ENCODE results near the gene RAD51. TPM values are rescaled to one million over a fixed set of nuclear protein-coding genes. Genes with fewer than 3 reads are reported as not detected.

The RAD51 gene
- total and polyA plus RNA-seq, 9 of the 15 experiments (the other 6 are each of a cell fraction or from before 2014, with no cell fraction given) = 16.0 to 63.8 (median 34.6) TPM

DNA sequence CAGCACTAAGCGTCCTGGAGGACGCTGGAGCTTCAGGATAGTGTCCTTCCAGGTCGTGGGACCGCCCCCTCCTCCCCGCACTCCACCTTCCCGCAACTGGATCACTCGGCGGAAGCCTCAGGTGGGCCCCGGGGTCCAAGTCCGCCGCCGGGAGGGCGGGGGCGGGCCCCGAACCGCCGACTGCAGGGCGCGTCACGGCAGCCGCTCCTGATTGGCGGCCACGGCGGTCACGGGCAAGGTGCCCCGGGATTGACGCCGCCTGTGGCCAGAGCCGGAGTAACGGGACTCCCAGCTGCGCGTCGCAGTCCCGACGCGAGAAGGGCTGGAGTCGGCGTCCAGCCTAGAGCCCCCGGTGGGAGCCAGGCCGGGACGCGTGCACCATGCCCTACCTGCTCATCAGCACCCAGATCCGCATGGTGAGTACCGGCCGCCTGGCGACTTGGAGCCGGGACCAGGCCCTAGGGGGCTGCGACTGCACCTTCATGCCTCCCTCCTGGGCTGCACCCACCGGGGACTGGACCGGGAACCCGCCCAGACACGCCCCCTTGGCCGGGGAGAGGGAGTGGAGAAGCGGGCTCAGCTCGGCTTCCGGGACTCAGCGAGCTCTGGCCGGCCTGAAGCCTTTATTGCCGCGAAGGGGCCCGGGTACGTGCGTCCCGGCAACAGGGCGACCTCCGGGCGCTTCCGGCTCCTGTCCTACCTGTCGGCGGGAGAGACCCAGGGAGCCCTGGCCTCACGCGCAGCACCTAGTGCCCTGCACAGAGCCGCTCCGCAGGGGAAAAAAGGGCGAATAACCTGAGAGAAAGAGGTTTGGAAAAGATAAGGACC is 69.0 kb downstream of the RAD51 start, which contains the start of gene GCHFR (continued):
- TF ChIP-seq, protein P1, sequence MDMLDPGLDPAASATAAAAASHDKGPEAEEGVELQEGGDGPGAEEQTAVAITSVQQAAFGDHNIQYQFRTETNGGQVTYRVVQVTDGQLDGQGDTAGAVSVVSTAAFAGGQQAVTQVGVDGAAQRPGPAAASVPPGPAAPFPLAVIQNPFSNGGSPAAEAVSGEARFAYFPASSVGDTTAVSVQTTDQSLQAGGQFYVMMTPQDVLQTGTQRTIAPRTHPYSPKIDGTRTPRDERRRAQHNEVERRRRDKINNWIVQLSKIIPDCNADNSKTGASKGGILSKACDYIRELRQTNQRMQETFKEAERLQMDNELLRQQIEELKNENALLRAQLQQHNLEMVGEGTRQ (CRISPR knock-in tag; IDR thresholded peaks at IDR 0.05) = peak; percentile 67
- TF ChIP-seq, protein P2, sequence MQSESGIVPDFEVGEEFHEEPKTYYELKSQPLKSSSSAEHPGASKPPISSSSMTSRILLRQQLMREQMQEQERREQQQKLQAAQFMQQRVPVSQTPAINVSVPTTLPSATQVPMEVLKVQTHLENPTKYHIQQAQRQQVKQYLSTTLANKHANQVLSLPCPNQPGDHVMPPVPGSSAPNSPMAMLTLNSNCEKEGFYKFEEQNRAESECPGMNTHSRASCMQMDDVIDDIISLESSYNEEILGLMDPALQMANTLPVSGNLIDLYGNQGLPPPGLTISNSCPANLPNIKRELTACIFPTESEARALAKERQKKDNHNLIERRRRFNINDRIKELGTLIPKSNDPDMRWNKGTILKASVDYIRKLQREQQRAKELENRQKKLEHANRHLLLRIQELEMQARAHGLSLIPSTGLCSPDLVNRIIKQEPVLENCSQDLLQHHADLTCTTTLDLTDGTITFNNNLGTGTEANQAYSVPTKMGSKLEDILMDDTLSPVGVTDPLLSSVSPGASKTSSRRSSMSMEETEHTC (IDR thresholded peaks at IDR 0.05) = peak; percentile 37; the same call in 1 of the 2 replicates
- TF ChIP-seq KLF13 (tag; IDR thresholded peaks at IDR 0.05; ENCODE audit: borderline replicate concordance, low read depth) = peak; percentile 87
- TF ChIP-seq, protein P3, sequence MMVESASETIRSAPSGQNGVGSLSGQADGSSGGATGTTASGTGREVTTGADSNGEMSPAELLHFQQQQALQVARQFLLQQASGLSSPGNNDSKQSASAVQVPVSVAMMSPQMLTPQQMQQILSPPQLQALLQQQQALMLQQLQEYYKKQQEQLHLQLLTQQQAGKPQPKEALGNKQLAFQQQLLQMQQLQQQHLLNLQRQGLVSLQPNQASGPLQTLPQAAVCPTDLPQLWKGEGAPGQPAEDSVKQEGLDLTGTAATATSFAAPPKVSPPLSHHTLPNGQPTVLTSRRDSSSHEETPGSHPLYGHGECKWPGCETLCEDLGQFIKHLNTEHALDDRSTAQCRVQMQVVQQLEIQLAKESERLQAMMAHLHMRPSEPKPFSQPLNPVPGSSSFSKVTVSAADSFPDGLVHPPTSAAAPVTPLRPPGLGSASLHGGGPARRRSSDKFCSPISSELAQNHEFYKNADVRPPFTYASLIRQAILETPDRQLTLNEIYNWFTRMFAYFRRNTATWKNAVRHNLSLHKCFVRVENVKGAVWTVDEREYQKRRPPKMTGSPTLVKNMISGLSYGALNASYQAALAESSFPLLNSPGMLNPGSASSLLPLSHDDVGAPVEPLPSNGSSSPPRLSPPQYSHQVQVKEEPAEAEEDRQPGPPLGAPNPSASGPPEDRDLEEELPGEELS (CRISPR knock-in tag; IDR thresholded peaks at IDR 0.05; ENCODE audit: borderline replicate concordance) = no peak
- peak; percentile 78 for TF ChIP-seq HMGN3 (IDR thresholded peaks at IDR 0.05; ENCODE audit: borderline replicate concordance, extremely low read depth, insufficient read length, low read depth, low read length)
- TF ChIP-seq ETV1 (tag; conservative IDR thresholded peaks at IDR 0.05; ENCODE audit: low read depth) = no peak
- TF ChIP-seq CXXC5 (CRISPR knock-in tag; IDR thresholded peaks at IDR 0.05) = peak; percentile 67
- 0 out of 2 replicates have a peak, but pooled peaks have one; percentile 14 for TF ChIP-seq POLR2AphosphoS5 (IDR thresholded peaks at IDR 0.05; ENCODE audit: control insufficient read depth, insufficient read depth, low read depth, low read length)
- no peak for TF ChIP-seq XRCC3 (IDR thresholded peaks at IDR 0.05)
- no peak for TF ChIP-seq ELK1 (CRISPR knock-in tag; IDR thresholded peaks at IDR 0.05)
- TF ChIP-seq, protein P4, sequence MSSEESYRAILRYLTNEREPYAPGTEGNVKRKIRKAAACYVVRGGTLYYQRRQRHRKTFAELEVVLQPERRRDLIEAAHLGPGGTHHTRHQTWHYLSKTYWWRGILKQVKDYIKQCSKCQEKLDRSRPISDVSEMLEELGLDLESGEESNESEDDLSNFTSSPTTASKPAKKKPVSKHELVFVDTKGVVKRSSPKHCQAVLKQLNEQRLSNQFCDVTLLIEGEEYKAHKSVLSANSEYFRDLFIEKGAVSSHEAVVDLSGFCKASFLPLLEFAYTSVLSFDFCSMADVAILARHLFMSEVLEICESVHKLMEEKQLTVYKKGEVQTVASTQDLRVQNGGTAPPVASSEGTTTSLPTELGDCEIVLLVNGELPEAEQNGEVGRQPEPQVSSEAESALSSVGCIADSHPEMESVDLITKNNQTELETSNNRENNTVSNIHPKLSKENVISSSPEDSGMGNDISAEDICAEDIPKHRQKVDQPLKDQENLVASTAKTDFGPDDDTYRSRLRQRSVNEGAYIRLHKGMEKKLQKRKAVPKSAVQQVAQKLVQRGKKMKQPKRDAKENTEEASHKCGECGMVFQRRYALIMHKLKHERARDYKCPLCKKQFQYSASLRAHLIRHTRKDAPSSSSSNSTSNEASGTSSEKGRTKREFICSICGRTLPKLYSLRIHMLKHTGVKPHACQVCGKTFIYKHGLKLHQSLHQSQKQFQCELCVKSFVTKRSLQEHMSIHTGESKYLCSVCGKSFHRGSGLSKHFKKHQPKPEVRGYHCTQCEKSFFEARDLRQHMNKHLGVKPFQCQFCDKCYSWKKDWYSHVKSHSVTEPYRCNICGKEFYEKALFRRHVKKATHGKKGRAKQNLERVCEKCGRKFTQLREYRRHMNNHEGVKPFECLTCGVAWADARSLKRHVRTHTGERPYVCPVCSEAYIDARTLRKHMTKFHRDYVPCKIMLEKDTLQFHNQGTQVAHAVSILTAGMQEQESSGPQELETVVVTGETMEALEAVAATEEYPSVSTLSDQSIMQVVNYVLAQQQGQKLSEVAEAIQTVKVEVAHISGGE (CRISPR knock-in tag; IDR thresholded peaks at IDR 0.05) = no peak; a peak in 1 of 6 replicates
- TF ChIP-seq SIRT6 (IDR thresholded peaks at IDR 0.05; ENCODE audit: low read depth, low read length) = no peak
- TF ChIP-seq ZC3H11A (IDR thresholded peaks at IDR 0.05; ENCODE audit: low read depth, low read length) = no peak; the same call in 1 of the 2 replicates
- TF ChIP-seq ZBTB17 (CRISPR knock-in tag; IDR thresholded peaks at IDR 0.05) = no peak
- TF ChIP-seq PML (IDR thresholded peaks at IDR 0.05; ENCODE audit: low read length) = 0 out of 2 replicates have a peak, but pooled peaks have one; percentile 16
- no peak for TF ChIP-seq ZFP1 (CRISPR knock-in tag; IDR thresholded peaks at IDR 0.05)
